Measurements from ENCODE around the gene MFAP1. TPM values are rescaled to one million over a fixed set of nuclear protein-coding genes. Genes with fewer than 3 reads are reported as not detected.

MFAP1 gene
- 21.4 and 28.0 TPM in 2 replicates for total RNA-seq
- polyA plus RNA-seq, result 39.2 and 42.4 TPM in 2 replicates

- TF ChIP-seq, protein P1, sequence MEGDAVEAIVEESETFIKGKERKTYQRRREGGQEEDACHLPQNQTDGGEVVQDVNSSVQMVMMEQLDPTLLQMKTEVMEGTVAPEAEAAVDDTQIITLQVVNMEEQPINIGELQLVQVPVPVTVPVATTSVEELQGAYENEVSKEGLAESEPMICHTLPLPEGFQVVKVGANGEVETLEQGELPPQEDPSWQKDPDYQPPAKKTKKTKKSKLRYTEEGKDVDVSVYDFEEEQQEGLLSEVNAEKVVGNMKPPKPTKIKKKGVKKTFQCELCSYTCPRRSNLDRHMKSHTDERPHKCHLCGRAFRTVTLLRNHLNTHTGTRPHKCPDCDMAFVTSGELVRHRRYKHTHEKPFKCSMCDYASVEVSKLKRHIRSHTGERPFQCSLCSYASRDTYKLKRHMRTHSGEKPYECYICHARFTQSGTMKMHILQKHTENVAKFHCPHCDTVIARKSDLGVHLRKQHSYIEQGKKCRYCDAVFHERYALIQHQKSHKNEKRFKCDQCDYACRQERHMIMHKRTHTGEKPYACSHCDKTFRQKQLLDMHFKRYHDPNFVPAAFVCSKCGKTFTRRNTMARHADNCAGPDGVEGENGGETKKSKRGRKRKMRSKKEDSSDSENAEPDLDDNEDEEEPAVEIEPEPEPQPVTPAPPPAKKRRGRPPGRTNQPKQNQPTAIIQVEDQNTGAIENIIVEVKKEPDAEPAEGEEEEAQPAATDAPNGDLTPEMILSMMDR (IDR thresholded peaks at IDR 0.05; ENCODE audit: low read depth, low read length), result no peak
- H3K27me3 ChIP-seq, result no peaks in the 10 kb centered on the region
- peak within 1 kb of the TSS; percentile 93 for H3K27ac ChIP-seq
These were observed at the start of gene MFAP1 for GRCh38 chr15:43824302-43825246. MFAP1 (minus strand) TSS chr15:43824690; CDS start chr15:43824569, 121 bp downstream.

DNA sequence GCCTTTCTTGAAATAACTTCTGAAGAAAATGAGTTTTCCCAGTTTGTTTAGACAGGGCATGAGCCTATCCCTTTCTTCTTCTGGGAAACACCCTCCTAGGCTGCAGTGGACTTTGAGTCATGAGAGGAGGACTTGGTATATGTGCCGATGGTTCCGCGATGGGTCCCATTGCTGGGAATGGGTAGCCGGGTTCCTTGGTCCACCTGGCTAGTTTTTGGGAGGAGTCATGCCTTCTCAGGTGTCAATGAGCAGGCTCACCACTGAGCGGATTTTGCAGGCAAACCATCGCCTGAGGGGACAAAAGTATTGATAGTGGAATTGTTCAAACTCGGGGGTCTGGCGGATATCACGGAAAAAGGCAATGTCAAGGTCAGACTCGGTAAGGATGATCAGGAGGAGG lies 49.2 kb upstream of the MFAP1 start:
- Histone ChIP-seq H3K36me3 (peaks cover 4% of the 10 kb centered on the region), H3K9me3 (ENCODE audit: low read depth) (no peaks in the 10 kb centered on the region), H3K27me3 (no peaks in the 10 kb centered on the region), H3K4me1 (ENCODE audit: low read depth) (peaks cover 36% of the 10 kb centered on the region), H3K4me3 (no peak overlapping the region), H3K27ac (peak overlapping the region; percentile 60)
- no peak for DNase-seq (ENCODE audit: low read depth in 1 of 2, low spot score in 1 of 2)
- TF ChIP-seq, protein P1 (IDR thresholded peaks at IDR 0.05; ENCODE audit: low read depth, low read length), result no peak

More at GRCh38 chr15:43824302-43825246, at the start of gene MFAP1:
- no peaks in the 10 kb centered on the region for H3K9me3 ChIP-seq (ENCODE audit: low read depth)
- H3K36me3 ChIP-seq, result no peaks in the 10 kb centered on the region
- DNase-seq (ENCODE audit: low read depth in 1 of 2, low spot score in 1 of 2), result peak; percentile 95 to 98
- no peaks in the 10 kb centered on the region for H3K4me1 ChIP-seq (ENCODE audit: low read depth)
- peak within 1 kb of the TSS; percentile 90 for H3K4me3 ChIP-seq

DNA sequence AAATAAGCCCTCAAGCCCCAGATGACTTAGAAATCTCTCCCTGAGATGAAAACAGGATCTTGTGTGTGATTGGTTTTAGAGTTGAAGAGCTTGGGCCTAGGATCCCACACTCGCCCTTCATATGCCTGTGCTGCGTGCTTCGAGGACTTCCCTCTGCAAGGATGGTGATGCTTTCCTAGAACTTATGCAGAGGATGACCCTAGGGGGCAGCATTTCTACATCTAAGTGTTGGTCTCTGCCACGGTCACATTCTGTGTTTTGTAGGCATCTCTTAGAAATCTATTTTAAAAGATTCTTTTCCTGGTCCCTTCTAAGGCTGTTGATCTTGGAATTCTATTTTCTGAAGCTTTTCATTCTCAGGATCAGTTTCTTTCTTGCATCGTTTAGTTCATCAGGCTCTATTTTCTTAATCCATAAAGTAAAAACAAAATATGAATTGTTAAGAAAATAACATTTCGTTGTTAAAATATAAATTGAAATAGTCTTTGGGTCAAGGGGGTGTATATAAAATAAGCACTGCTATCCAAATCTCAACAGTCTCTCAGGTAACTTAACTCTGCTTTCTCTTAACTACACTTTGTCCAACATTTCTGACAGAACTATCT lies 48.0 kb upstream of the MFAP1 start:
- H3K36me3 ChIP-seq, result peaks cover 4% of the 10 kb centered on the region
- H3K4me3 ChIP-seq, result no peak overlapping the region
- TF ChIP-seq, protein P1 (IDR thresholded peaks at IDR 0.05; ENCODE audit: low read depth, low read length), result peak; percentile 70

GRCh38 chr15:43871835-43872234 lies 47.3 kb upstream of the MFAP1 start:
- TF ChIP-seq, protein P1 (IDR thresholded peaks at IDR 0.05; ENCODE audit: low read depth, low read length), result no peak
- DNase-seq (ENCODE audit: low read depth in 1 of 2, low spot score in 1 of 2), result no peak
- peak overlapping the region; percentile 58 for H3K27ac ChIP-seq
- peaks cover 18% of the 10 kb centered on the region for H3K4me1 ChIP-seq (ENCODE audit: low read depth)
- H3K4me3 ChIP-seq, result no peak overlapping the region
- no peaks in the 10 kb centered on the region for H3K27me3 ChIP-seq
- H3K36me3 ChIP-seq, result peaks cover 4% of the 10 kb centered on the region
- no peaks in the 10 kb centered on the region for H3K9me3 ChIP-seq (ENCODE audit: low read depth)

More for the DNA sequence above, 48.0 kb upstream of the MFAP1 start:
- H3K9me3 ChIP-seq (ENCODE audit: low read depth), result no peaks in the 10 kb centered on the region
- H3K4me1 ChIP-seq (ENCODE audit: low read depth), result peaks cover 25% of the 10 kb centered on the region
- DNase-seq (ENCODE audit: low read depth in 1 of 2, low spot score in 1 of 2), result peak; percentile 88 to 90
- no peak overlapping the region for H3K27ac ChIP-seq
- no peaks in the 10 kb centered on the region for H3K27me3 ChIP-seq

DNA sequence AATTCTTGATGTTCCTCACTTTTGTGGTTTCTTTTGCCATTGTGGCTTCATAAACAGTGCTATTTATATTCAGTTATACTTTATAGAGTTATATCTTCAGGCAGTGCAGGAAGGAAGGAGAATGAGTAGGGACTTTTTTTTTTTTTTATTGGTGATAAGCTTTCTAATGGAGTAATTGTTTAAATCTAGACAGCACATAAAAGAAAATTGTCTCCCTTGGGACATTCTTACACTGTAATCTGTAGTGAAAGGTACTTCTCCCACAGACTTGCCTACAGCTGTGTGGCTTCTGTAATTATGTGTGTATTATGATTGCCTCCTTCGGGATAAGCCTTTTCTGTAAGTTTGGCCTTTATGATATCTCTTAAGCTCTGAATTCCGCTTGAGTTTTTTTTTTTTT lies 43.9 kb upstream of the MFAP1 start:
- H3K4me3 ChIP-seq, result no peak overlapping the region
- H3K4me1 ChIP-seq (ENCODE audit: low read depth), result peaks cover 7% of the 10 kb centered on the region
- no peaks in the 10 kb centered on the region for H3K9me3 ChIP-seq (ENCODE audit: low read depth)
- peaks cover 3% of the 10 kb centered on the region for H3K36me3 ChIP-seq
- H3K27ac ChIP-seq, result no peak overlapping the region
- TF ChIP-seq, protein P1 (IDR thresholded peaks at IDR 0.05; ENCODE audit: low read depth, low read length), result no peak
- H3K27me3 ChIP-seq, result no peaks in the 10 kb centered on the region
- DNase-seq (ENCODE audit: low read depth in 1 of 2, low spot score in 1 of 2), result peak in 1 of 2 donors; percentile 38

Measured in cardiac muscle cell (in vitro differentiated cells and primary cell).